Measurements from ENCODE around the gene BTBD9. TPM values are rescaled to one million over a fixed set of nuclear protein-coding genes. Genes with fewer than 3 reads are reported as not detected.

Gene BTBD9
- total and polyA plus RNA-seq, 11 donors = 6.3 to 23.3 (median 19.4) TPM

GRCh38 chr6:38434051-38434450 is 205.7 kb downstream of the BTBD9 start:
- no peaks in the 10 kb centered on the region for H3K27me3 ChIP-seq
- intact Hi-C loops (cut with DNase I) = no loop called here
- H3K4me1 ChIP-seq = peaks cover 0 to 6% (median 0%) of the 10 kb centered on the region in 12 donors
- DNase-seq = no peak
- 94 to 100% (median 97%) methylated on average over 1 of the region's 1 CpG for WGBS, 4 donors
- H3K9me3 ChIP-seq = peaks cover 0 to 15% (median 0%) of the 10 kb centered on the region in 12 donors
- H3K27ac ChIP-seq = no peak overlapping the region
- TF ChIP-seq, protein P1, sequence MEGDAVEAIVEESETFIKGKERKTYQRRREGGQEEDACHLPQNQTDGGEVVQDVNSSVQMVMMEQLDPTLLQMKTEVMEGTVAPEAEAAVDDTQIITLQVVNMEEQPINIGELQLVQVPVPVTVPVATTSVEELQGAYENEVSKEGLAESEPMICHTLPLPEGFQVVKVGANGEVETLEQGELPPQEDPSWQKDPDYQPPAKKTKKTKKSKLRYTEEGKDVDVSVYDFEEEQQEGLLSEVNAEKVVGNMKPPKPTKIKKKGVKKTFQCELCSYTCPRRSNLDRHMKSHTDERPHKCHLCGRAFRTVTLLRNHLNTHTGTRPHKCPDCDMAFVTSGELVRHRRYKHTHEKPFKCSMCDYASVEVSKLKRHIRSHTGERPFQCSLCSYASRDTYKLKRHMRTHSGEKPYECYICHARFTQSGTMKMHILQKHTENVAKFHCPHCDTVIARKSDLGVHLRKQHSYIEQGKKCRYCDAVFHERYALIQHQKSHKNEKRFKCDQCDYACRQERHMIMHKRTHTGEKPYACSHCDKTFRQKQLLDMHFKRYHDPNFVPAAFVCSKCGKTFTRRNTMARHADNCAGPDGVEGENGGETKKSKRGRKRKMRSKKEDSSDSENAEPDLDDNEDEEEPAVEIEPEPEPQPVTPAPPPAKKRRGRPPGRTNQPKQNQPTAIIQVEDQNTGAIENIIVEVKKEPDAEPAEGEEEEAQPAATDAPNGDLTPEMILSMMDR (IDR thresholded peaks at IDR 0.05) = no peak
- no peak for TF ChIP-seq POLR2A (IDR thresholded peaks at IDR 0.05)
- no peak for ATAC-seq
- no peaks in the 10 kb centered on the region for H3K36me3 ChIP-seq
- no peak overlapping the region for H3K4me3 ChIP-seq

- Histone ChIP-seq H3K27me3 (no peaks in the 10 kb centered on the region), H3K36me3 (no peaks in the 10 kb centered on the region), H3K4me1 (peaks cover 0 to 6% (median 0%) of the 10 kb centered on the region in 12 donors), H3K4me3 (no peak overlapping the region), H3K27ac (no peak overlapping the region), H3K9me3 (peaks cover 0 to 15% (median 0%) of the 10 kb centered on the region in 12 donors)
- ATAC-seq (no peak), DNase-seq (no peak)
- WGBS, 4 donors = 88 to 100% (median 99%) methylated on average over 1 of the region's 1 CpG
- TF ChIP-seq POLR2A (IDR thresholded peaks at IDR 0.05) = no peak
- TF ChIP-seq, protein P1 (IDR thresholded peaks at IDR 0.05) = no peak
- intact Hi-C loops (cut with DNase I) = no loop called here
These were observed 207.2 kb downstream of the BTBD9 start for GRCh38 chr6:38432479-38432878.

DNA sequence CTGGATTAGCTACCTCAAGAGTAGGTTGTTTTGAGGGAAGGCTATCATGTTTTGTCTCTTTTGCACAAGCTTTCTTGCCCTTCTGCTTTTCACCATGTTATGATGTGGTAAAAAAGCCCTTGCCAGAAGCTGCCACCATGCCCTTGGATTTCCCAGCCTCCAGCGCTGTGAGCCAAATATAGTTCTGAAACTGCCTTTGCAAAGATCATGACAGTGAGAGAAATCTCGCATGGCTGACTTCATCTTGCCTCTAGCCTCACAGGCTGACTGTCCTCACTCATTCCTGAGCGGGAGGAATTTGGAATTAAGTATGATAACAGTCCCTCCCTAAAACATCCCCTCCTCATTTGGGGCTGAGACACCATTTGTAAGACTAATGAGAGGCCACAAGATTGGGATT is 207.7 kb downstream of the BTBD9 start:
- Histone ChIP-seq H3K27me3 (no peaks in the 10 kb centered on the region), H3K4me1 (peaks cover 0 to 4% (median 0%) of the 10 kb centered on the region in 12 donors), H3K36me3 (no peaks in the 10 kb centered on the region), H3K4me3 (no peak overlapping the region), H3K27ac (no peak overlapping the region), H3K9me3 (peaks cover 0 to 15% (median 0%) of the 10 kb centered on the region in 12 donors)
- ATAC-seq (no peak), DNase-seq (no peak)
- intact Hi-C loops (cut with DNase I) = no loop called here
- 94 to 97% (median 95%) methylated on average over 3 of the region's 3 CpGs for WGBS, 4 donors
- TF ChIP-seq, protein P1 (IDR thresholded peaks at IDR 0.05) = no peak
- no peak for TF ChIP-seq POLR2A (IDR thresholded peaks at IDR 0.05)

DNA sequence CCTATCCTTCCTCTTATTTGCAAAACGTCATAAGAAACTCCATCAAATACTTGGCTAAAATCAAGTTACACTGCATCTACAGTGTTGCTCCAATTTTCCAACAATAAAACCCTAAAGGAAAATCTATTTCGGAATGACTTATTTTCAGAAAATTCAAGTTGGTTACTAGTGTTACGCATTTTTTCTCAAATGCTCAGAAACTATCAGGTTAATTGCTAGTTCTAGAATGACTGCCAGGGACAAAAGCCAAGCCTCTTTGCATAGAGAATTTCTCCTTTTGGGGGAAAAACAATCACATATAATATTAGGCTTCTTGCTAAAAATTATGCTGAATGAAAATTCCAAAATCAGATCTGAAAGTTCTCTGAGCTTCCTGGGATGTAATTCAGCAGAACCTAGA is 210.2 kb downstream of the BTBD9 start:
- no peak for DNase-seq
- Histone ChIP-seq H3K36me3 (no peaks in the 10 kb centered on the region), H3K4me3 (no peak overlapping the region), H3K27me3 (no peaks in the 10 kb centered on the region), H3K27ac (no peak overlapping the region), H3K9me3 (peaks cover 0 to 15% (median 0%) of the 10 kb centered on the region in 12 donors), H3K4me1 (no peaks in the 10 kb centered on the region)
- ATAC-seq = no peak
- WGBS, 4 donors = 93 to 98% (median 96%) methylated on average over 3 of the region's 3 CpGs
- intact Hi-C loops (cut with DNase I) = no loop called here
- TF ChIP-seq, protein P1 (IDR thresholded peaks at IDR 0.05) = no peak
- no peak for TF ChIP-seq POLR2A (IDR thresholded peaks at IDR 0.05)
